HCT116 (cell line): Measurements from ENCODE around the gene HADH. TPM values are rescaled to one million over a fixed set of nuclear protein-coding genes. Genes with fewer than 3 reads are reported as not detected.

ENCODE experiments used
- ATAC-seq: fragments of 200-7000 bp; cut with Tn5 transposase; 2 replicates; pipeline ENCODE4 v1.9.1; 2020; ENCODE audit warnings: mild to moderate bottlenecking, moderate library complexity
- BruUV-seq: library from RNA; stranded (reverse); fragments of 400-500 nt; replicated peaks from 2 replicates; lab custom pipeline; 2021; lab: Mats Ljungman, UMichigan
- CTCF ChIA-PET: fragments of 300-600 bp; sonication (Branson Sonifier 250); formaldehyde crosslinking; loops from one replicate; lab custom pipeline; 2021; ENCODE audit warnings: antibody characterized with exemption; lab: Charles Lee
- POLR2A ChIA-PET: fragments of 300-600, 350-600 bp; sonication (Branson Sonifier 250); formaldehyde crosslinking; loops from one replicate; lab custom pipeline; 2021; ENCODE audit warnings: antibody characterized with exemption; lab: Charles Lee
- RAD21 ChIA-PET, 2 experiments: fragments of 300-600 bp; sonication (Branson Sonifier 250); formaldehyde crosslinking; loops; one replicate each; lab custom pipeline; 2023; ENCODE audit warnings: low total read pairs in 2 of 2; ENCODE audit not compliant: uncharacterized antibody in 2 of 2, unreplicated experiment in 2 of 2, low non-redundant PET in 1 of 2; lab: Charles Lee
- DNase-seq: peaks from one replicate; pipeline ENCODE4 v3.0.0-alpha.2; 2010; ENCODE audit warnings: low read depth, low spot score
- H2AFZ ChIP-seq: fragments of 200-600 bp; shearing (Covaris generic), sonication (generic); 2 replicates; pipeline ENCODE4 v1.6.1; 2017; ENCODE audit warnings: low read depth, mixed run types, mixed read lengths, antibody characterized with exemption, low read length; ENCODE audit not compliant: poor library complexity, severe bottlenecking
- H3K27ac ChIP-seq: 2 replicates; pipeline ENCODE4 v1.5.1; 2012; ENCODE audit warnings: low read depth, low read length
- H3K27me3 ChIP-seq: fragments of 200-600 bp; sonication (generic); 2 replicates; pipeline ENCODE4 v1.6.1; 2016; ENCODE audit warnings: mixed run types, low read length, mixed read lengths; ENCODE audit not compliant: insufficient read depth
- H3K36me3 ChIP-seq, 2 experiments: fragments of 200-500 bp in 1 of 2; fragments of 200-600 bp in 1 of 2; sonication (Bioruptor generic) in 1 of 2; sonication (generic) in 1 of 2; 2 replicates each; pipeline versions ENCODE4 v1.5.1 to v1.6.1; 2014 to 2016; ENCODE audit warnings: low read length in 2 of 2, inconsistent platforms in 1 of 2, mixed read lengths in 1 of 2, mixed run types in 1 of 2; ENCODE audit not compliant: insufficient read depth in 2 of 2, control insufficient read depth in 1 of 2
- H3K4me1 ChIP-seq, 2 experiments: fragments of 200-600 bp in 1 of 2; sonication (generic) in 1 of 2; 2 replicates each; pipeline versions ENCODE4 v1.5.1 to v1.6.1; 2012 to 2017; ENCODE audit warnings: low read length in 2 of 2, inconsistent platforms in 1 of 2, mild to moderate bottlenecking in 1 of 2, mixed read lengths in 1 of 2, mixed run types in 1 of 2, moderate library complexity in 1 of 2; ENCODE audit not compliant: insufficient read depth in 2 of 2, control insufficient read depth in 1 of 2
- H3K4me2 ChIP-seq: fragments of 200-600 bp; sonication (generic); 2 replicates; pipeline ENCODE4 v1.6.1; 2017; ENCODE audit warnings: mixed run types, low read length, mixed read lengths
- H3K4me3 ChIP-seq, 2 experiments: fragments of 200-600 bp in 1 of 2; sonication (generic) in 1 of 2; replicated peaks in 1 of 2; 2 replicates each; pipeline ENCODE4 v1.5.1; 2011 to 2016; ENCODE audit warnings: low read length in 2 of 2, control low read depth in 1 of 2, low read depth in 1 of 2, mild to moderate bottlenecking in 1 of 2, mixed read lengths in 1 of 2, mixed run types in 1 of 2
- H3K79me2 ChIP-seq: fragments of 200-600 bp; sonication (generic); 2 replicates; pipeline ENCODE4 v1.6.1; 2017; ENCODE audit warnings: mild to moderate bottlenecking, mixed run types, low read length, moderate library complexity, mixed read lengths; ENCODE audit not compliant: insufficient read depth
- H3K9ac ChIP-seq: fragments of 200-600 bp; sonication (generic); 2 replicates; pipeline ENCODE4 v1.6.1; 2016; ENCODE audit warnings: low read length, mixed read lengths
- H3K9me2 ChIP-seq: fragments of 200-600 bp; sonication (generic), shearing (Covaris generic); 2 replicates; pipeline ENCODE4 v1.6.1; 2017; ENCODE audit warnings: mixed run types, mild to moderate bottlenecking, moderate library complexity; ENCODE audit not compliant: insufficient read depth
- H3K9me3 ChIP-seq, 2 experiments: fragments of 200-500 bp in 1 of 2; fragments of 200-600 bp in 1 of 2; sonication (Bioruptor generic) in 1 of 2; sonication (generic) in 1 of 2; 2 replicates each; pipeline ENCODE4 v1.6.1; 2014 to 2017; ENCODE audit warnings: low read length in 2 of 2, mixed read lengths in 2 of 2, inconsistent platforms in 1 of 2, low read depth in 1 of 2, mild to moderate bottlenecking in 1 of 2, mixed run types in 1 of 2, moderate library complexity in 1 of 2; ENCODE audit not compliant: control insufficient read depth in 1 of 2, insufficient read depth in 1 of 2
- H4K20me1 ChIP-seq: fragments of 200-600 bp; sonication (generic), shearing (Covaris generic); 2 replicates; pipeline ENCODE4 v1.6.1; 2017; ENCODE audit warnings: mixed run types, mild to moderate bottlenecking, moderate library complexity; ENCODE audit not compliant: insufficient read depth
- ATF3 ChIP-seq: IDR thresholded peaks from 2 replicates; pipeline ENCODE4 v1.6.1; 2012
- CBX3 ChIP-seq: IDR thresholded peaks from 2 replicates; pipeline ENCODE4 v1.6.1; 2012; ENCODE audit warnings: low read depth
- CEBPB ChIP-seq: IDR thresholded peaks from 2 replicates; pipeline ENCODE4 v1.6.1; 2012; ENCODE audit warnings: low read depth
- FOSL1 ChIP-seq: IDR thresholded peaks from 2 replicates; pipeline ENCODE4 v1.6.1; 2012; ENCODE audit warnings: low read depth
- SP1 ChIP-seq: IDR thresholded peaks from 2 replicates; pipeline ENCODE4 v1.6.1; 2012; ENCODE audit warnings: low read depth
- SRF ChIP-seq: IDR thresholded peaks from 2 replicates; pipeline ENCODE4 v1.6.1; 2012; ENCODE audit warnings: low read depth
- TCF7L2 ChIP-seq: IDR thresholded peaks from 2 replicates; pipeline ENCODE4 v1.7.0; 2011; ENCODE audit warnings: borderline replicate concordance, inconsistent platforms; ENCODE audit not compliant: insufficient read depth, insufficient read length; ENCODE audit errors: extremely low read depth
- YY1 ChIP-seq: IDR thresholded peaks from 2 replicates; pipeline ENCODE4 v1.6.1; 2011; ENCODE audit warnings: low read length, low read depth, moderate library complexity, mild to moderate bottlenecking; ENCODE audit not compliant: insufficient replicate concordance; ENCODE audit errors: extremely low read depth
- ZBTB33 ChIP-seq: IDR thresholded peaks from 2 replicates; pipeline ENCODE4 v1.6.1; 2011; ENCODE audit warnings: mild to moderate bottlenecking, low read length, moderate library complexity; ENCODE audit not compliant: insufficient replicate concordance; ENCODE audit errors: extremely low read depth
- ZFX ChIP-seq: fragments of 450-650 bp; IDR thresholded peaks from 2 replicates; pipeline ENCODE4 v1.6.1; 2017
- intact Hi-C: fragments of 100-400 bp; cut with micrococcal nuclease; formaldehyde crosslinking; loops from 2 replicates; pipeline ENCODE4 v1.10.0; 2022
- total RNA-seq: library from RNA; stranded (reverse); gene quantifications from one replicate; pipeline ENCODE4 v1.2.1, GENCODE V29; 2021; ENCODE audit not compliant: unreplicated experiment

Gene HADH
- total RNA-seq, 1 experiment from 2014 or later, result 30.2 TPM

GRCh38 chr4:107950746-107951540, 38.7 kb upstream of the HADH start:
- H3K9ac ChIP-seq, result no peak overlapping the region
- ChIA-PET POLR2A (no interaction called here), CTCF (no interaction called here), RAD21 (no interaction called here)
- H3K27ac ChIP-seq, result no peak overlapping the region
- no peaks in the 10 kb centered on the region for H3K4me1 ChIP-seq
- H3K4me2 ChIP-seq, result no peak overlapping the region
- no TSS peak for BruUV-seq
- intact Hi-C loops, result no loop called here
- H3K79me2 ChIP-seq, result no peaks in the 10 kb centered on the region
- no peaks in the 10 kb centered on the region for H4K20me1 ChIP-seq
- ATAC-seq, result no peak
- H3K36me3 ChIP-seq, result no peaks in the 10 kb centered on the region
- no peaks in the 10 kb centered on the region for H3K9me2 ChIP-seq
- no peak for TF ChIP-seq CEBPB
- no peak for TF ChIP-seq ATF3
- TF ChIP-seq YY1, result no peak
- no peak for TF ChIP-seq CBX3
- no peak for TF ChIP-seq ZFX
- TF ChIP-seq SP1, result no peak
- TF ChIP-seq ZBTB33, result no peak
- TF ChIP-seq TCF7L2, result no peak
- no peak for TF ChIP-seq FOSL1
- no peak for TF ChIP-seq SRF
- TF ChIP-seq, all 23 proteins: peak for 0
- no peak overlapping the region for H2AFZ ChIP-seq
- no peaks in the 10 kb centered on the region for H3K27me3 ChIP-seq
- no peak for DNase-seq
- H3K9me3 ChIP-seq, result no peaks in the 10 kb centered on the region
- no peak overlapping the region for H3K4me3 ChIP-seq
